OCI-LY3 (cell line): Measurements from ENCODE around the gene APBB2.

ENCODE experiments used
- EZH2phosphoT487 ChIP-seq: fragments of 200-600 bp; shearing (Covaris generic); IDR thresholded peaks from 2 replicates; pipeline ENCODE4 v1.6.1; 2018; ENCODE audit warnings: antibody characterized with exemption, mixed run types, low read depth
- TF ChIP-seq, protein P1 (sequence below): fragments of 200-600, 300-600 bp; sonication (generic); IDR thresholded peaks from 2 replicates; pipeline ENCODE4 v1.5.1; 2014; ENCODE audit warnings: antibody characterized with exemption, low read length, low read depth

DNA sequence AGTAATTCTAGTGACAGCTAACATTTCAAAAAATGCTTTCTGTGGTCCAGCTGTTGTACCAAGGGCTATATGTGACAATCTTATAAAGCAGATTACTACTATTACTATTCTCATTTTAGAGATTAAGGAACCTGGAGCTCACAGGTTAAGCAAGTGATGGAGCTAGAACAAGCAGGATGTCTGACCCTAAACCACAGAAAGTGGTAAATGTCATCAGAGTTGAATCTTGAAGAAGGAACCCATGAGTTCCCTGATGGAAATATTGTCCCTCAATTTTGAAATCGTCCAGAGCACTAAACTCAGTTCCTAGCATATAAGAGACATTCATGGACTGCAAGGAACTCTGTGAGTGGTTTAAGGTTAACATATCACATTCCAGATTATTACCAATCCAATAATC, 214.0 kb downstream of the APBB2 start:
- TF ChIP-seq, protein P1, sequence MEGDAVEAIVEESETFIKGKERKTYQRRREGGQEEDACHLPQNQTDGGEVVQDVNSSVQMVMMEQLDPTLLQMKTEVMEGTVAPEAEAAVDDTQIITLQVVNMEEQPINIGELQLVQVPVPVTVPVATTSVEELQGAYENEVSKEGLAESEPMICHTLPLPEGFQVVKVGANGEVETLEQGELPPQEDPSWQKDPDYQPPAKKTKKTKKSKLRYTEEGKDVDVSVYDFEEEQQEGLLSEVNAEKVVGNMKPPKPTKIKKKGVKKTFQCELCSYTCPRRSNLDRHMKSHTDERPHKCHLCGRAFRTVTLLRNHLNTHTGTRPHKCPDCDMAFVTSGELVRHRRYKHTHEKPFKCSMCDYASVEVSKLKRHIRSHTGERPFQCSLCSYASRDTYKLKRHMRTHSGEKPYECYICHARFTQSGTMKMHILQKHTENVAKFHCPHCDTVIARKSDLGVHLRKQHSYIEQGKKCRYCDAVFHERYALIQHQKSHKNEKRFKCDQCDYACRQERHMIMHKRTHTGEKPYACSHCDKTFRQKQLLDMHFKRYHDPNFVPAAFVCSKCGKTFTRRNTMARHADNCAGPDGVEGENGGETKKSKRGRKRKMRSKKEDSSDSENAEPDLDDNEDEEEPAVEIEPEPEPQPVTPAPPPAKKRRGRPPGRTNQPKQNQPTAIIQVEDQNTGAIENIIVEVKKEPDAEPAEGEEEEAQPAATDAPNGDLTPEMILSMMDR = no peak
- no peak for TF ChIP-seq EZH2phosphoT487
